Hair follicular keratinocyte (primary cell): ENCODE data around the gene FKBP15. TPM values are rescaled to one million over a fixed set of nuclear protein-coding genes. Genes with fewer than 3 reads are reported as not detected.

Experiments used
- total RNA-seq: library from RNA; depleted of rRNA; stranded (reverse); fragments of >200 nt; gene quantifications from 2 replicates; pipeline ENCODE4 v1.2.3, GENCODE V29; 2015

The FKBP15 gene, protein sequence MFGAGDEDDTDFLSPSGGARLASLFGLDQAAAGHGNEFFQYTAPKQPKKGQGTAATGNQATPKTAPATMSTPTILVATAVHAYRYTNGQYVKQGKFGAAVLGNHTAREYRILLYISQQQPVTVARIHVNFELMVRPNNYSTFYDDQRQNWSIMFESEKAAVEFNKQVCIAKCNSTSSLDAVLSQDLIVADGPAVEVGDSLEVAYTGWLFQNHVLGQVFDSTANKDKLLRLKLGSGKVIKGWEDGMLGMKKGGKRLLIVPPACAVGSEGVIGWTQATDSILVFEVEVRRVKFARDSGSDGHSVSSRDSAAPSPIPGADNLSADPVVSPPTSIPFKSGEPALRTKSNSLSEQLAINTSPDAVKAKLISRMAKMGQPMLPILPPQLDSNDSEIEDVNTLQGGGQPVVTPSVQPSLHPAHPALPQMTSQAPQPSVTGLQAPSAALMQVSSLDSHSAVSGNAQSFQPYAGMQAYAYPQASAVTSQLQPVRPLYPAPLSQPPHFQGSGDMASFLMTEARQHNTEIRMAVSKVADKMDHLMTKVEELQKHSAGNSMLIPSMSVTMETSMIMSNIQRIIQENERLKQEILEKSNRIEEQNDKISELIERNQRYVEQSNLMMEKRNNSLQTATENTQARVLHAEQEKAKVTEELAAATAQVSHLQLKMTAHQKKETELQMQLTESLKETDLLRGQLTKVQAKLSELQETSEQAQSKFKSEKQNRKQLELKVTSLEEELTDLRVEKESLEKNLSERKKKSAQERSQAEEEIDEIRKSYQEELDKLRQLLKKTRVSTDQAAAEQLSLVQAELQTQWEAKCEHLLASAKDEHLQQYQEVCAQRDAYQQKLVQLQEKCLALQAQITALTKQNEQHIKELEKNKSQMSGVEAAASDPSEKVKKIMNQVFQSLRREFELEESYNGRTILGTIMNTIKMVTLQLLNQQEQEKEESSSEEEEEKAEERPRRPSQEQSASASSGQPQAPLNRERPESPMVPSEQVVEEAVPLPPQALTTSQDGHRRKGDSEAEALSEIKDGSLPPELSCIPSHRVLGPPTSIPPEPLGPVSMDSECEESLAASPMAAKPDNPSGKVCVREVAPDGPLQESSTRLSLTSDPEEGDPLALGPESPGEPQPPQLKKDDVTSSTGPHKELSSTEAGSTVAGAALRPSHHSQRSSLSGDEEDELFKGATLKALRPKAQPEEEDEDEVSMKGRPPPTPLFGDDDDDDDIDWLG
- total RNA-seq: 11.0 and 12.0 TPM in 2 replicates

DNA sequence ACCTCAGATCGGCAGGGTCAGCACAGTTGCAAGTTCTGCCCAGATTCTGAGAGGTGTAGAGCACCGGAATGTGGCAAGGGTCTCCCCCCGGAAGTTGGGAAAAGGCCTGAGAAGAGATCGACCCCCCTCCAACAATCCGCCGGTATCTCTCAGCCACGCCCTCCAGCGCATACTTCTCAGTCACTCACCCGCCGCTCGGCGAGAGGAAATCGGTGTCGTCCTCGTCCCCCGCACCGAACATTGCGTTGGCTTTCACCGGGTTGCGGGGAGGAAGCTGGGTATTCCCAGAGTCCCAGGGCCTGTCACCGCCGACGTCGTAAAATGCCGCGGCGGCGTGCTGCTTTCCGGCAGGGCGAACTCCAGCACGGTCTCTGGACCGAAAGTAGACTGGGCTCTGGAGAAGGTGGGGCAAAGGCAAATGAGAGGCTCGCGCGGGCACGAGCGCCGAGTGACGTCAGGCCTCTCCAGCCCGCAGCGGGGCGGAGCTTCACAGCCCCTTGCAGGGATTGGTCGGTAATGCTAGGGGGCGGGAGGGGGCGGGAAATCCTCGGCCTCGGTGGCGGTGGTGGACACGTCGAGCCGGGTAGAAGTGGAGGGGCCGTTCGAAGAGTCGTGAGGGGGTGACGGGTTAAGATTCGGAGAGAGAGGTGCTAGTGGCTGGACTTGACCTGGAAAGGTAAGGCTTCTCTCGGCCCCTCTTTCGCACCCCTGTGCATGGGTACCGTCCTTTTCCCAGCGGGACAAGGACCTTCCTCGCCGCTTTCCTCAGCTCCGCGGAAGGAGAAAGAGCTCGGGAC, at the start of gene FKBP15, which contains the start of gene SLC31A1:
Gene FKBP15, minus strand, starts transcription at position 275 of the 797 bp plus-strand sequence. Its CDS starts 34 bp downstream, at position 241.
Gene SLC31A1, plus strand, starts transcription at position 542 of the 797 bp plus-strand sequence. CDS start 34,605 bp downstream, outside the sequence.

DNA sequence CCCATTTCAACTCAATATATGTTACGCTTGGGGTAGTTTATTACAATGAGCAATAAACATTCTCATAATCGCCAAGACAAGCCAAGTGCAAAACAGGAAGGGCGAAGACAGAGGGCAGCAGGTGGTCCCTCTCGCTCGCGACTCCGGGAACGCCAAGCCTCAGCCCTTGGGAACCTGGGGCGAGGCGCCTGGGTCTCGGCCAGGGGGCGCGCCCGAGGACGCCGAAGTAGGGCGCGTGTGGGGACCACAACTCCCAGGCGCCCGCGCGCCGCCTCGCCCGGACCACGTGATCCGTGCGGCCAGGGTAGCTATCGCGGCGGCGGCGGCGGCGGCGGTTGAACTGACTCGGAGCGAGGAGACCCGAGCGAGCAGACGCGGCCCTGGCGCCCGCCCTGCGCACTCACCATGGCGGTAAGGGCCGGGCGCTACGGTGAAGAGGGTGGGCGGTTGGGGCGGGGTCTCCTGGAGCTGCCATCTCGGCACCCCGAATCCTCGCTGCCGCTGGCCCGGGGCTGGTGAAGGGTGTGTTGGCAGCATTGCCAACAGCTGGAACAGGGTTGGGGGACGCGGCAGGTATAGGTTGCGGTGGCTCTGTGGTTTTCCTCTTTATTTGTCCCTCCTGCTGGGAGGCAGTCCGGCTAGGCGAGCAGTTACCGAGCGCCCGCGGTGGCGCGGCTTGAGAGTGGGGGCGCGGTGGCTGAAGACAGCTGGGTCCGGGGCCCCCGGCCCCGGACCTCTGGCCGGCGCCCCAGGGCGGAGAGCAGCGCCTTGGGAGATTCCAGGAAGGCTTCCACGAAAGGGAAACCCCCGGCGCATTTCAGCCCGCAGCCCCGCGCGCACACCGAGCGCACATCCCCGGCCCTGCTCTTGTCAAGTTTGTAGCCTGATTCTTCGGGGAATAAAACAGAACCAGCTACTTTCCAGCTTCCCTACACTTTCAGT, 70.1 kb downstream of the FKBP15 start, which contains the start of gene SLC31A2:
Gene SLC31A2, plus strand, starts transcription at position 338 of the 942 bp plus-strand sequence. Its CDS starts 68 bp downstream, at position 406.

Other genes with a start within 250 kb of the FKBP15 start
- 1.6 and 2.7 TPM in 2 replicates for gene ZNF883, start 209.1 kb downstream of the FKBP15 start, total RNA-seq
- 0.80 and 2.3 TPM in 2 replicates for gene ZFP37, start 164.6 kb downstream of the FKBP15 start, total RNA-seq
- gene SLC31A2, start 70.3 kb downstream of the FKBP15 start, total RNA-seq: 49.6 and 74.3 TPM in 2 replicates
- 16.1 and 20.4 TPM in 2 replicates for gene SLC31A1, start 267 bp upstream of the FKBP15 start, total RNA-seq
- gene CDC26, start 54.3 kb upstream of the FKBP15 start, total RNA-seq: 20.8 and 49.2 TPM in 2 replicates
- 26.9 and 38.5 TPM in 2 replicates for gene PRPF4, start 54.4 kb upstream of the FKBP15 start, total RNA-seq
- gene RNF183, start 82.1 kb upstream of the FKBP15 start, total RNA-seq: not detected in 2 replicates
- gene WDR31, start 119.0 kb upstream of the FKBP15 start, total RNA-seq: 0.27 and 0.86 TPM in 2 replicates
- not detected in 2 replicates for gene BSPRY, start 128.3 kb upstream of the FKBP15 start, total RNA-seq
- gene HDHD3, start 155.7 kb upstream of the FKBP15 start, total RNA-seq: 15.6 and 21.6 TPM in 2 replicates
- 3.0 and 4.6 TPM in 2 replicates for gene ALAD, start 180.0 kb upstream of the FKBP15 start, total RNA-seq
- gene POLE3, start 189.4 kb upstream of the FKBP15 start, total RNA-seq: 41.5 and 70.5 TPM in 2 replicates
- 0.08 and 0.87 TPM in 2 replicates for gene C9orf43, start 189.5 kb upstream of the FKBP15 start, total RNA-seq
- gene RGS3, start 242.4 kb upstream of the FKBP15 start, total RNA-seq: 36.2 and 42.6 TPM in 2 replicates